Stimulated activated CD4-positive, alpha-beta T cell treated with anti-CD3 and anti-CD28 coated beads, TNF-alpha, amount 100 ng/mL, for 4 hours (primary cell): ENCODE results near the gene MKKS.

Experiments
- DNase-seq, 3 experiments: peaks; one replicate each; pipeline ENCODE4 v3.0.0-alpha.2; 2020; ENCODE audit warnings: low read depth in 3 of 3

MKKS gene

DNA sequence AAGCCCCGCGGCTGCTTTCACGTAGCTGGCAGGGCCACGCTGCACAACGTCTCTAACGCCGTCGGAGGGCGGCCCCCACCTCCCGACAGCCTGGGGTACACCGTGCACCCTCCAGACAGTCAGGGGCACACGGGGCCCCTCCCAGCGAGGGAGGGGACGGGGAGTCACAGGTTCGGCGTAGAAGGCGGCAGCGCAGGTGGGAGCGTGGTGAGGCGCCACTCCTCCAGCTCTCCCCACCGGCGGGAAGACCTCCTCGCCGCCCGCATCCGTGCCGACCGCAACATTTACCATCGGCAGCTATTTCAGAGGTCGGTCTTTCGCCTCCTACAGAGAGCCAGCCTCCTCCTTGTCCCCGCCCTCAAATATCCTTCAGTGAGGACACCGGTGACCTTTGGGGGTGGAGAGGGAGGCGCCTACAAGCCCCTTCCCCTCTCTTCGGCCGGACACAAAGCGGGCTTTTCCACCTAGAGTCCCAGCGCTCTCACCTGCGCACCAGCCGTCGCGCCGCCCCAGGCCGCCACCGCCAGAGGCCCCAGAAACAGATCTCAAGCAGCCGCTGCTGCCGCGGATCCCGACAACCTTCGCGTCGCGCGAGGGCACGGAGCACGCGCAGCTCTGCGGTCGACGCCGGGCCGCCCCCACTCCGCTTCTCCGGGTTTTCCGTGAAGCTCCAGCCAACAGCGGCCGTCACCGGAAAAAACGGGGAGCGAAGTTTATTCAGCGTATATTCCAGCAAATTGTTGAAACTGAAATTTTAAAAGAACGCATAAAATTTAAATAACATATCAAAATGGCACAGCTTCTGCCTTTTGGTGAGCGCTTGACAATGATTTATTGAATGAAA is at the start of gene MKKS:
Gene MKKS, minus strand, starts transcription at position 600 of the 844 bp plus-strand sequence. CDS start 20,708 bp downstream, outside the sequence.
- peak; percentile 70 to 72 (median 72) for DNase-seq

DNA sequence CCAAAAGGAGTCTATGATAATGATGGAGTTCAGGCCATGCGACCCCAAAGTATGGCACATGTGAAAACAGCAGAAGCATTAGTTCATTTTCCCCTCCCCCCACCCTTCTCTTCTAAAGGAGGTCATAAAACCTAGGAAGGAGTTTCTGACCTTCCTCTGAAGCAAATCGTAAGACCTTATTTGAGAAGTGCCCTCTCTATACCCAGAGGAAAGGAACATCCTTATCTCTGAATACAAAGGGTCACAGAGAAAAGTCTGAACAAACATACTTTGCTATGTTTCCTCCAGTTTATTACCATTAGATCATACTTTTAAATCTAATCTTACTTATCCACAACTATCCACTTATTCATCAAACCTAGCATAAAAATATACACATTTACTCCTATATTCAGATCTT is 49.7 kb upstream of the MKKS start:
- DNase-seq = no peak

DNA sequence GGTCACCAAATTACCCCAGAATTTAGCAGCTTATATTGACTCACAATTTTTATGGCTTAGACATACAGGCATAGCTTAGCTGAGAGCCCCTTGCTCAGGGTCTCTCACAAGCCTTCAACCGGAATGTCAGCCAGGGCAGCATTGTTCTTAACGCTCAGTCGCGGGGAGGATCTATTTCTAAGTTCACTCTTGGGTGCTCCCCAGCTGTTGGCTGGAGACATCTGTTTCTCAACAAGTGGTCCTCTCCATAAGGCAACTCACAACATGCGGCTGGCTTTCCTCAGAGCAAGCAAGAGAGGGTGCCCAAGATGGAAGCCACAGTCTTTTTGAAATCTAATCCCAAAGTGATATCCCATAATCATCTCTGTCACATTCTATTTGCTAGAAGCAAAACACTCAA is 47.7 kb upstream of the MKKS start:
- DNase-seq = no peak

DNA sequence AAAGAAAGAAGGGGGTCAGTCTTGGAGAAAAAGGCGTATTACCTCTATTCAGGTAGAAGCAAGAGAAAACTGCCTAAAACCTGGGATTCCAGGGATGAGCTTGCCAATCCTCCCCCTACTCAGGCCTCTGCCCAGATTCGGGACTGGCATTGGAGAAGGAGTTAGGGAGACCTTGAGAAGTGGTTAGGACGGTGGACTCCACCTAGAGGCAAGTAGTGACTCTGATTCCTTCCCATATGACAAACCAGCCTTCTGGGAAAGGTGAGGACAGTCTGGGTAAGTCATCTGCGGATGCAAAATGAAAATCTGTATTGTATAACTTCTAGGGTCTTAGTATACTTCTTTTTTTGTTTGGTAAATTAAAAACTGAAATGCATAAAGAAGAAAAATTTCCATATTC is 44.9 kb upstream of the MKKS start:
- no peak for DNase-seq

DNA sequence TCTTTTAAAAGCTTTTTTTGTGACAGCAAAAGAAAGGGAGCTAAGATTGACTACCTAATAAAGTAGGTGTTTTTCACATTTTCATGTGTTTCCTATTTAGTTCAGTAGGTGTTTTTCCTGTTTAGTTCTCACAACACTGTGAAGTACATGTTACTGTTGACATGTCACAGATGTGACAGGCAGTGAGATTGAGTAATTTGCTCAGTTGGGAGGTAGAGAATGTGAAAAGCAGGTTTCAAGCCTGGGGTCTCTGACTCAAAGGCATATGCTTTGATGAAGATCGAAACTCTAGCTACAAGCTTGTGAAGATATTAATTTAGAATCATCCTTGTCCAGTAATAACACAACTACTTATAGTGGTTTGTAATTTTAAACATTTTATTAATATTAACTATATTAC is 44.2 kb upstream of the MKKS start:
- no peak for DNase-seq

DNA sequence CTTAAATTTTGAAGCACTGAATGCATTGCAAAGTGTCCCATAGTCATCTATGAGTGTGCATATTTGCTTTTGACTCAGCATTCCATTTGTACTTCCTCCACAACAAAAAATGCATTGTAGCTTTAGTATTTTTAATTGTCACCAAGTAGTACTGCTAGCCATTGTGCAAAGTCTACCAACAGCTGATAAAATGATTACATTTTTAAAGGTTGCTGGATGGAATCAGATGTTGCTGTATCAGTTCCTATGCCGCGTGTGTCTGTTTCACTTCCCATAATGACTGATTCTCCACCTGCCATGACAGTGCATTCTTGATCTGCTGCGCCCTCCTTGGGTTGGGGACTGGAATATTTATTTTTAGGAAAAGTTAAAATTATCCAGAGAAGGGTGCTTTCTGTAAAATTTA is 42.3 kb upstream of the MKKS start:
- DNase-seq = no peak

DNA sequence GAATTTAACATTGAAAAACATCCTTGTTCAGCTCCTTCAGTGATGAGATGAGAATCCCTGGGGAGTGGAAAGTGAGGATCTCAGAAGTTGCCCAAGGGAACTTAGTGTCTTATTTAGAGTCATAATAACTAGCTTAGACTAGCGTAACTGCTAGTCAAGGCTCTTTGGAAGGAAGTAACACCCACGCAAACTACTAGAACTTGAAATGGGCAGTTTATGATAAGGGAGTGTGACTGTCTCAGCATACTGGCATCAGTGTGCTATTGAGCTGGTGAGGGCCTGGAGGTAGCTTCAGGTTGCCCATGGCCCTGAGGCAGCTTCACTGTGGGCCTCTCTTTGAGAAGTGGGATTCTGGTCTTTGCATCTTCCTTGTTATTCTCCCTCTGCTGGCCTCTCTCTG is 41.2 kb upstream of the MKKS start:
- DNase-seq = no peak

DNA sequence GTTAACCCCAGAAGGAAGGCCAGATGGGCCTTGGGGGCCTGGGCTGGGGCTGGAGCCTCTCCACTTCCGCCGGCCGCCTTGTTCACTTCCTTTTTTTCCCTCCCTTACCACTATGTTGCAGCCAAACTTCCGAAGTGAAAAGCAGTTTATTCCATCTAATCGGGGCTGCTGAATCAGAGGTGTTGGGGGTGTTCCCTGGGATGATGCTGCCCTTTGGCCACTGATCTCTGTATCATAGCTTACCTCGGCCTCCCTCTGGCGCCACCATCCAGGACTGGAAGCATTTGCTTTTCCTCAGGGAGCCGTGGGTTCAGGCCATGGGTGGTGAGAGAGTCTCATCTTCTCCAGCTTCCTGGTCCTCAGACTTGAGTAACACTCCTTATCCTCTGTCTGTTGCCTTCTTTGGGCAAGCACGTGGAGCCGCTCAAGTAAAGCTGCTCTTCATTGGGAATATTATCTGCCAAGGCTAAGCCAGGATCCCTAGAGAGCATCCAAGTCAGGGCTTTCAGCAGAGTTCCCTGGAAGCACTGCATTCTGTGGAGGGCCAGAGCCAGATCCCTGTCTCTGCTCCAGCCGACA is 40.7 kb upstream of the MKKS start:
- DNase-seq = no peak

DNA sequence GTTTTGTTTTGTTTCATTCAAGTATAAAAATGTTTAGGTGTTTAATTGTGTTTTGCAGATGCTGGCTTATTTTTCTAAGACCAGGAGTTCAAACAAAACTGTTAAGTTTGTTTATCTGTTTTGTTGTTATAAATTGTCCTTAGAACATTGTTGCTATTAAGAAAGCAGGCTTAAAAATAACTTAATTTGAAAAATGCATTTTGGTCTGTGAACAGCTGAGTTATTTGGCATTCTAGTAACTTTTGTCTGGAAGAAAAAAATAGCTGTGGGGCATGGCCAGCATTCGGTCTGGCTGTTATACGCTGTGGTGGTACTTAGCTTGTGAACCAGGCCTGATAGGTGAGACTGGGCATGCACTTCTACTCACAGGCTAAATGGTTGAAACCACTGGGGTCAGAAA is 38.8 kb upstream of the MKKS start:
- no peak for DNase-seq

DNA sequence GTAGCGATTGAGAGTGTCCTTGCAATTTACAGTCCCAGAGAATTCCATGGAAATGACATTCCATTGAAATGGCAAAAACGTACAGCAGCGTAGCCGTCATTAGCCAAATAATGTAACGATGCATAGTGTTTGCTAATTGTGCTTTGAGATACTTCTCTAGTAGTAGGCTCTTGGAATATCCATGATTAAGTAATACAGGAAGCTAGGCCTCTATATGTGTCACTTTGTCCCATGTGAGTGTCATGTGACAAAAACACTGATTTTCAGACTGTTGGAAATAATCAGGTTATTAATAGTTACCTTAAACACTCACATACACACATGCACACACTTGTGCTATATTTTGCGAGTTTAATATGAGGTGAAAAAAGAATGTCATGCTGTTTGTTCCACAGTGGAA is 36.3 kb upstream of the MKKS start:
- DNase-seq = no peak

DNA sequence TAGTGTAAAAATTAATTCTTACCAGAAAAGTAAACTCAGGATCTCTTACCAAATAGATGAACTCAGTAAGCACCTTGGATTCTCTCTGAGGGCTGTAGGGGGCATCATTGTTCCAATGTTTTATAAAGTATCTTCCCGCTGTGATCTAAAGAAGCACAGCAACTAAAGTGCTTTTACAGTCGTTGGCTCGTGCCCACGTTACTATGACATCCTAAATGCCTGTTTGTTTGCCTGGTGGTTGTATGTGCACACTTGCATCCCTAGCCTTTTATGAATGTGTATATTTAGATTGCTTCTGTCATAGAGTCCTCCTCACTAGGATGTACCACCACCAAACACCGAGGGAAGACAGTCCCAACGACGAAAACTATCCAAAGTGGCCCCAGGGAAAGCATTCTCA is 35.6 kb upstream of the MKKS start:
- peak in 1 of 3 experiments; percentile 2 for DNase-seq

DNA sequence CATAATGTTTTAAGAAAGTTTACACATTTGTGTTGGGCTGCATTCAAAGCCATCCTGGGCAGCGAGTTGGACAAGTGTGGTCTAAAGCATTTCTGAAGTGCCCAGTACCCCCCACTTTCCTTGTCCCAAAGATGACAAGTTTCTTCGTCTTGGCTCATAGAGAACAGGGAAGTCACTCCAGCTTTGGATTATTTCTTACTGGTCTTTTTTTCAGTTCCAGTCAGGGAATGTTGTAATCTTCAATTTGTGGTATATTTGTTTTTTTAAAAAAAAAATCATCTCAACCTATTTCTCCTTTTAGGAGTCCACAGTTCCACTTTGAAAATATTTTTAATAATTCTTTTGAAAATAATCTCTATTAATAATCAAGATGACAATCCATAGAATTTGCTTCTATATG is 35.0 kb upstream of the MKKS start:
- DNase-seq = no peak

DNA sequence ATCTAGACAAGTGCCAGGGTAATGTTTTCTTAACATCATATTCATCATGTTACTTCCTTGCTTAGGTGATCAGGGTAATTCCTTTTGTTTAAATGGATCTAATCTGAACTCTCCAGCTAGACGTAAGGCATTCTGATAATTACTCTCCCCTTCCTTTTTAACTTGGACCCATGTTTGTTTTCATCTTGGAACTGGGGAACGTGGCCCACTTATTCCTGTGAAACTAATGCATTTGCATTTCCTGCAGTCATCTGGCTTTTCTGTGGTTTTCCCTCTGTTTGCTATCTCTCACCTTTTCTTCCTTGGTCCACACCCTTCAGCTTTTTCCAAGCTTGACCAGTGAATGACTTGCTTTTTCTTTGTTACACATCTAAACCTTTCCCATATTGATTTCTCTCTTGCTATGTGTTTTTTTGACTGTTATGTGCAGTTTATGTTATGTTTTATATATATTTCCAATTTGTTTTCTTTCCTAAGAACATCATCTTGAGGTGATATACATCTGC is 34.4 kb upstream of the MKKS start:
- no peak for DNase-seq

DNA sequence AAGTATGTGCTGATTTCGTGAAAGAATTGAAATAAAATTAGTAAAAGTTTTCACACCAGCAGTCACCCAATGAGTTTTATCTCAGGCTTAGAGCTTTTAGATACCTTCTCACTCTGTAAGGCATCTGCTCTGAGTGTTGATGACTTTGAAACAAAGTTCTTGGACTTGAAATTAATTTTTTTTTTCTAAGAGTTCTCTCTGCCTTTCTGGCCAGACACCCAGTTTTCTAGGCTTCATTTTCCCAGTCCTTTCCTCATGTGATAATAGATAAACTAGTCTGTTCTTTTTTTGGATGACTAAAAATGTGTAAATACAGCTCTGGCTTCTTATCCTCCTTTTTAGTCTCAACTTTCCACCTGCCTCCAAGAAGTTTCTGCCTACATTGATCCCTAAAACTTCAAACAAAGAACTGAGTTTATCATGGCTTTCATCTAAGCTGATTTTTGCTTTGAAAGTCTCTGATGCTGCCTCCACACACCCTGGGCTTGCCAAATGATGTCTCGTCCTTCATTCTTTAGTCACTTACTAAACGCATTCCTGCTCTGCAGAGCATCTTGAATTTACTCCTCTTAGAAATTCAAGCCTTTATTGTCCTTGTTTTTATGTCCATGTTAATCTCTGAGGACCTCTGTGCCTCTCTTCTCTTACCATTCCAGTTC is 33.8 kb upstream of the MKKS start:
- no peak for DNase-seq

DNA sequence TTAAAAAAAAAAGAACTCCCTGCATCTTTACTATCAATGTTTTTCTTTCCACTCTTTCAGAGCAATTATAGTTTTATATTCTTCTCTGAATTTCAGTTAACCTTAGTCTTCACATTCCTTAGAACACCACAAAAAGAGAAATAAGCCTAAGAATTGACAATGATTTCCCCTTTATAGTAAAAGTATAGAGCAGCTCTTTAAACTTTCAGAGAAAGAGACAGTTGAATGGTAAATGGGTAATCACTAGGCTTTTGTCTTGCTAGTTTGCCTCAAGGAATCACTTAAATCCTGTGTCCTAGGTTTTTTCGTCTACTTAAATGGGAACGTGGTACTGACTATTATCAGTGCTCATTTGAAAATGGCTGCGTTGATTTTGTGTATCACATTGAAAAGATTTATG is 32.8 kb upstream of the MKKS start:
- DNase-seq = no peak

DNA sequence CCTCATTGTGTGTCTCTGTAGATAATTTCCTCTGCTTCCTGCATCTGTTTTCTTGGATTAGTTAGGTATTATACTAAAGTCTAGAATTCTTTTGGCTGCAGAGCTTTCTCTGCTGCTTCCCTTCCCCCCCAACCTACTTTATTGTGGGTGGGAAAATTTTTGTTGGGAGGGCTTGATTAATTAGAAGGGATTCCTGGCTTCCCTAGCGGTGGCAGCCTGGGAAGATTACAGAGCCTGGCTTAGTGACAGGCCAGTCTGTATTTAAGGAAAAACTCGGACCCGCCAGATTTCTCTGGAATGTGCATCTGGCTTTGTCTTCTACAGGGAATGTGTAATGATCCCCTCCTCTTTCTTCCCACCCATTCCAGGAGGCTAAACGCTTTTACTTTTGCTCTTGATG is 32.3 kb upstream of the MKKS start:
- no peak for DNase-seq

DNA sequence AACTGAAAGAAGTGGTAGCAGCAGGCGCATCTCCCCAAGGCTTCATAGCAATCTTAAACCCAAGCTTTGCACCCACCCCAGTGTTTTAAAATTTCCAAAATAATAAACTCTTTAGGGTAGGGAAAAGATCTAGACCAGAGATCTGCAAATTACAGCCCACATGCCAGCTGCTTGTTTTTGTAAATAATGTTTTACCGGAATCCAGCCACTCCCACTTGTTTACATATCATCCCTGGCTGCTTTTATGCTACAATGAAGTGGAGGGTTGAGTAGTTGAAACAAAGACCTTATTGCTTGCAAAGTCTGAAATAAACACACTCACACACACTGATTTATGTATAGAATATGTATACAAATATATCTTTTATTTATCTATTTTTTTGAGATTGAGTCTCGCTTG is 31.1 kb upstream of the MKKS start:
- DNase-seq = no peak

DNA sequence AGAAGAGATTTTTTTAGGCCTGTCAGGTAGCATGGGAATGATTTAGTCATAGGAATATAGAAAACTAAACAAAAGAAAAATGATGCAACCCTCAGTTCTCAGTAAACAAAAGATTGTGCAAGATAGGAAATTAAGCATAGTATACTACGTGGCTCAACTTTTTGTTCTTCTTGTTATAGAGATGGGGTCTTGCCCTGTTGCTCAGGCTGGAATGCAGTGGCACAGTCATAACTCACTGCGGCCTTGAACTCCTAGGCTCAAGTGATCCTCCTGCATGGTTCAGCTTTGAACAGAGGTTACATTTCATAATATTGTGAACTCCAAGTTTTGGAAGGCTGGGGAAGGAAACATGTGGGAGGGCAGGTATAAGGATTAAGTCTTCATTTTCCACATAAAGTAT is 29.6 kb upstream of the MKKS start:
- no peak for DNase-seq

DNA sequence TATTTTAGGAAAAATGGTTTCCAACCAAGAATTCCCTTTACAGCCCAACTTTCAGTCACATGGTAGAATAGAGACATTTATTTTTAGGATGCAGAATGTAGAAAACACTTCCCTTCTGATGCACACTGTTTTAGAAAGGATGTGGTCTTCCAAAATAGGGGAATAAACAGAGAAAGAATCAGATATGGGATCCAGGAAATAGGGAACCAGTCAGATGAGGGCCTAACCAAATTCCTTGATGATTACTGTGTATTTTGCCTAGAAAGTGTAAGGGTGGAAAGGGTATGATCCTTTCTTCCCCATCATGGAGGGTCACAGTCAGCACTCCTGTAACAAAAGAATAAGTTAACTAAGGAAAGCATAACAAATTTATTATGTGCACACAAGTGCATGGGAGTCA is 28.5 kb upstream of the MKKS start:
- no peak for DNase-seq

DNA sequence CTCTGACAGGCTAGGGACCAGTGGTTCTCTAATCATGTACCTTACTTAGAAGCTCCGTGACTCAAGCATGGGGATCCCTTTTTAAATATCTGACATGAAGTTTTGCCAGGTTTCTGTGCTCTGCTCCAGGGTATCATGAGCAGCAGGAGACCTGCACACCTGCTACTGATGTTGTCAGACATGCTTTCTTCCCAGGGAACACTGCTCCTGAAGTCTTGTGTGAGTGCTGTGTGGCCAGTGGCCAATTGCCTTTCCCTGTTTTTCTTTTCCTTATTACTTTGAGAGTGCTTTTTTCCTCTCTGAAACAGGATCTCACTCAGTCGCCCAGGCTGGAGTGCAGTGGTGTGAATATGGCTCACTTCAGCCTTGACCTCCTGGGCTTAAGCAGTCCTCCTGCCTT is 27.5 kb upstream of the MKKS start:
- DNase-seq = no peak

DNA sequence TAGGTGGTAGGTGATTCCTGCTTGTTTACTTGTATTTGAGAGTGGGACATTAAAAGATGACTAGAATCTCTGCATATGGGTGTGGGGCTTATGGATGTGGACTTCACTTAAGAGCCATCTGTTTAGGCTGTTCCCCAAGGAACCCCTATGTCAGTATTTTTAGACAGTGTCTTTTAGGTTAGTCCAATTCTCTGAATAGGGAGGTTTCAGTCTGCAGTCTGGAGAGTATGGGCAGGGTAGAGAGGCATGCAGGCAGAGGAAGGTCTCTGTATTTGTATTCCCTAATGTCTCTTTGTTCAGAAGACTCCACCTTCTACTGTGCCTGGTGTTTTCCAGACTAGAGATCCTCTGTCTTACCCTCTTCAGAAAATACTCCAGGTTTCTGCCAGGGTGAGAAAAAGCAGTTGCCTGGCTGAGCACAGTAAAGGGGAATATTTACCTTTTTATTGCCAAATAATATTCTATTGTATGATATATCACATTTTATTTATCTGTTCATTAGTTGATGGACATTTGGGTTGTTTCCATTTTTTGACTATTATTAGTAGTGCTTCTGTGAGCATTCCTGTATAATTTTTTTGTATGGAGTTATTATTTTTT is 20.2 kb upstream of the MKKS start:
- DNase-seq = no peak

DNA sequence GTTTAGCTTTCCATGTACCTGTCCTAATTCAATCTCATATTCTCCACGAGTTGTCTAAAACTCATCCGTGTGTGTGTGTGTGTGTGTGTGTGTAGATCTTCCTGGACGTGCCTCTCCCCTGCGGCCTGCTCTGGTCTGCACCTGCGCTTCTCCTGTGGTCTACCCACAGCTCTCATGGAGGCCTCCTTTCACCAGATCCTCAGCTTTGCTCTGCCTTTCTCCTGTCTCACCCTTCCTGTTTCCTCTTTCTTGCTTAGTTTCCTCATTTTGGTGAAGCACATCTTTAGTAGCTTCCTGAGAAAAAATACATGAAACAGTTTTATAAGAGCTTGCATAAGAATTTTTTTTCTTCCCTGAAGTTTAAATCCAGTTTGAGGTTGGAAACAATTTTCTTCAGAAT is 19.2 kb upstream of the MKKS start:
- DNase-seq = no peak

DNA sequence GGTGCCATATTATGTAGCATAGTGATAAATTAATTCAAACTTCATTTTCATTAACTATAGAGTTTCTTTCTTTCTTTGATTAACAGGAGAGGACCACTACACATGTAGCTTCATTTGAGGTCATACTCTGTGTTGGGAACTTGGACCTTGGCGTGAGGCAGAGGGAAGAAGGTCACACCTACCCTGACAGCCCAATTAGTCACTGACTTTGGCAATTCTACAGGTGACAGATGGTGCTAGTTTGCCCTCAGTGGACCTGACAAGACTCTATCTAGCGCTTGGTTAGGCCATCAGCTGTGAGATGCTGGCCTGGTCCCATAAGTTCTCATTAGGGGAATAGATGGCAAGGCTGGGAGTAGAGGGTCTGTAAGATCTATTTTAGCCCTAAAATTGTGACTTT is 15.2 kb upstream of the MKKS start:
- DNase-seq = no peak
